ENCODE data around the gene RBM14. TPM values are rescaled to one million over a fixed set of nuclear protein-coding genes. Genes with fewer than 3 reads are reported as not detected.
"Not testable (repeated sequence)": the region's sequence is repeated elsewhere in the genome, so short reads cannot be mapped to it uniquely, and the experiment has no call there.

Gene RBM14
- polyA plus RNA-seq, 1 experiment = 21.4 TPM

GRCh38 chr11:66570079-66570849 is 46.2 kb upstream of the RBM14 start:
- Histone ChIP-seq H3K27me3 (ENCODE audit: control insufficient read depth, insufficient read depth, low read length) (peaks cover 4% of the 10 kb centered on the region), H3K4me3 (ENCODE audit: low read depth, low read length) (no peak overlapping the region), H3K9me3 (ENCODE audit: control insufficient read depth, insufficient read depth, low read length) (no peaks in the 10 kb centered on the region), H3K27ac (ENCODE audit: low read depth, low read length) (no peak overlapping the region)
- ChIA-PET POLR2A (no interaction called here), CTCF (interaction anchor here (1.2 to 2.0 kb wide), 2 partner anchors 9 to 124 kb away, joined by 3 to 4 read pairs; no protein-coding TSS in a partner anchor)
- TF ChIP-seq CTCF (IDR thresholded peaks at IDR 0.05; ENCODE audit: low read depth, low read length) = no peak
- no peak for DNase-seq (ENCODE audit: low read depth, low spot score)

- no peak for DNase-seq (ENCODE audit: low read depth, low spot score)
- no peak overlapping the region for H3K27ac ChIP-seq (ENCODE audit: low read depth, low read length)
These were observed 45.6 kb upstream of the RBM14 start for GRCh38 chr11:66570850-66571180.

GRCh38 chr11:66579017-66579606 is 37.3 kb upstream of the RBM14 start:
- no peaks in the 10 kb centered on the region for H3K27me3 ChIP-seq (ENCODE audit: control insufficient read depth, insufficient read depth, low read length)
- ChIA-PET POLR2A (interaction anchor here (0.6 to 1.0 kb wide), 3 partner anchors 38 to 99 kb away, joined by 3 read pairs; partner anchors contain the start of genes DPP3 and RBM14), CTCF (interaction anchor here (0.6 to 2.6 kb wide), 7 partner anchors 10 to 102 kb away, joined by 3 to 29 read pairs (median 4); partner anchors contain the start of genes CCDC87, CCS, CTSF and RBM14)
- H3K4me3 ChIP-seq (ENCODE audit: low read depth, low read length) = no peak overlapping the region; the same call in 1 of the 2 replicates
- H3K27ac ChIP-seq (ENCODE audit: low read depth, low read length) = no peak overlapping the region
- H3K9me3 ChIP-seq (ENCODE audit: control insufficient read depth, insufficient read depth, low read length) = peaks cover 7% of the 10 kb centered on the region
- peak; percentile 48 for DNase-seq (ENCODE audit: low read depth, low spot score)
- TF ChIP-seq CTCF (IDR thresholded peaks at IDR 0.05; ENCODE audit: low read depth, low read length) = peak; percentile 84

More at GRCh38 chr11:66570850-66571180, 45.6 kb upstream of the RBM14 start:
- Histone ChIP-seq H3K4me3 (ENCODE audit: low read depth, low read length) (no peak overlapping the region), H3K27me3 (ENCODE audit: control insufficient read depth, insufficient read depth, low read length) (peaks cover 4% of the 10 kb centered on the region), H3K9me3 (ENCODE audit: control insufficient read depth, insufficient read depth, low read length) (no peaks in the 10 kb centered on the region)
- CTCF ChIA-PET = no interaction called here
- TF ChIP-seq CTCF (IDR thresholded peaks at IDR 0.05; ENCODE audit: low read depth, low read length) = no peak
- POLR2A ChIA-PET = no interaction called here

- no peak for DNase-seq (ENCODE audit: low read depth, low spot score)
- Histone ChIP-seq H3K27ac (ENCODE audit: low read depth, low read length) (no peak overlapping the region), H3K4me3 (ENCODE audit: low read depth, low read length) (no peak overlapping the region), H3K27me3 (ENCODE audit: control insufficient read depth, insufficient read depth, low read length) (no peaks in the 10 kb centered on the region), H3K9me3 (ENCODE audit: control insufficient read depth, insufficient read depth, low read length) (peaks cover 7% of the 10 kb centered on the region)
- POLR2A ChIA-PET = no interaction called here
- no peak for TF ChIP-seq CTCF (IDR thresholded peaks at IDR 0.05; ENCODE audit: low read depth, low read length)
- CTCF ChIA-PET = interaction anchor here (0.6 to 1.2 kb wide), 2 partner anchors 98 to 191 kb away, joined by 5 to 6 read pairs; no protein-coding TSS in a partner anchor
These were observed 35.6 kb upstream of the RBM14 start for GRCh38 chr11:66580803-66581202.

GRCh38 chr11:66581261-66581660 is 35.2 kb upstream of the RBM14 start:
- no peak for TF ChIP-seq CTCF (IDR thresholded peaks at IDR 0.05; ENCODE audit: low read depth, low read length)
- POLR2A ChIA-PET = no interaction called here
- H3K9me3 ChIP-seq (ENCODE audit: control insufficient read depth, insufficient read depth, low read length) = peaks cover 7% of the 10 kb centered on the region
- CTCF ChIA-PET = interaction anchor here (0.6 to 1.2 kb wide), 2 partner anchors 97 to 191 kb away, joined by 5 to 6 read pairs; no protein-coding TSS in a partner anchor
- no peak overlapping the region for H3K27ac ChIP-seq (ENCODE audit: low read depth, low read length)
- H3K4me3 ChIP-seq (ENCODE audit: low read depth, low read length) = no peak overlapping the region
- H3K27me3 ChIP-seq (ENCODE audit: control insufficient read depth, insufficient read depth, low read length) = no peaks in the 10 kb centered on the region
- no peak for DNase-seq (ENCODE audit: low read depth, low spot score)

- H3K27me3 ChIP-seq (ENCODE audit: control insufficient read depth, insufficient read depth, low read length); H3K27ac ChIP-seq (ENCODE audit: low read depth, low read length); H3K4me3 ChIP-seq (ENCODE audit: low read depth, low read length); DNase-seq (ENCODE audit: low read depth, low spot score); H3K9me3 ChIP-seq (ENCODE audit: control insufficient read depth, insufficient read depth, low read length); POLR2A ChIA-PET; CTCF ChIA-PET: not testable (repeated sequence)
These were observed 33.8 kb upstream of the RBM14 start for GRCh38 chr11:66582565-66583147.

- H3K27ac ChIP-seq (ENCODE audit: low read depth, low read length); DNase-seq (ENCODE audit: low read depth, low spot score); POLR2A ChIA-PET; H3K9me3 ChIP-seq (ENCODE audit: control insufficient read depth, insufficient read depth, low read length); CTCF ChIA-PET; H3K4me3 ChIP-seq (ENCODE audit: low read depth, low read length); H3K27me3 ChIP-seq (ENCODE audit: control insufficient read depth, insufficient read depth, low read length): not testable (repeated sequence)
These were observed 31.0 kb upstream of the RBM14 start for GRCh38 chr11:66585447-66585846.
